Mesodermal cell (in vitro differentiated cells): ENCODE results near the gene GPD1L.

Experiments used
- H3K27ac ChIP-seq: 2 replicates; pipeline ENCODE4 v1.7.0; 2013; ENCODE audit warnings: mild to moderate bottlenecking, low read depth, low read length, moderate library complexity; ENCODE audit not compliant: severe bottlenecking
- H3K36me3 ChIP-seq: 2 replicates; pipeline ENCODE4 v1.7.1; 2013; ENCODE audit warnings: mild to moderate bottlenecking, low read length, moderate library complexity; ENCODE audit not compliant: control insufficient read depth, insufficient read depth
- H3K4me1 ChIP-seq: one replicate; pipeline ENCODE4 v1.7.1; 2013; ENCODE audit warnings: mild to moderate bottlenecking, low read length; ENCODE audit not compliant: insufficient read depth, control insufficient read depth, poor library complexity, severe bottlenecking
- H3K4me3 ChIP-seq: 2 replicates; pipeline ENCODE4 v1.7.0; 2013; ENCODE audit warnings: low read length, control low read depth, mild to moderate bottlenecking; ENCODE audit not compliant: insufficient read depth, poor library complexity, severe bottlenecking; ENCODE audit errors: extremely low read depth
- H3K9me3 ChIP-seq: 2 replicates; pipeline ENCODE4 v1.7.1; 2013; ENCODE audit warnings: mild to moderate bottlenecking, low read length, moderate library complexity; ENCODE audit not compliant: control insufficient read depth
- WGBS, 2 experiments: methylation state at CpG; one replicate each; pipeline ENCODE4 v1.1.5; 2013; ENCODE audit warnings: missing lambda C conversion rate in 2 of 2; ENCODE audit not compliant: insufficient coverage in 2 of 2; 5-methylcytosine and 5-hydroxymethylcytosine counted together

The GPD1L gene

GRCh38 chr3:32154205-32154579, 47.8 kb downstream of the GPD1L start:
- Histone ChIP-seq H3K27ac (no peak overlapping the region), H3K4me1 (no peaks in the 10 kb centered on the region), H3K4me3 (no peak overlapping the region), H3K9me3 (no peaks in the 10 kb centered on the region), H3K36me3 (no peaks in the 10 kb centered on the region)
- 91 to 94% methylated on average over 3 of the region's 3 CpGs for WGBS, 2 experiments

GRCh38 chr3:32155117-32155516, 48.7 kb downstream of the GPD1L start:
- Histone ChIP-seq H3K9me3 (no peaks in the 10 kb centered on the region), H3K4me3 (no peak overlapping the region), H3K36me3 (no peaks in the 10 kb centered on the region), H3K4me1 (no peaks in the 10 kb centered on the region), H3K27ac (no peak overlapping the region)
- 80 to 100% methylated on average over 2 of the region's 3 CpGs for WGBS, 2 experiments

GRCh38 chr3:32157600-32158264, 51.3 kb downstream of the GPD1L start:
- no peak overlapping the region for H3K27ac ChIP-seq
- no peak overlapping the region for H3K4me3 ChIP-seq
- H3K36me3 ChIP-seq, result no peaks in the 10 kb centered on the region
- 86 to 94% methylated on average over 4 to 5 of the region's 7 CpGs for WGBS, 2 experiments
- H3K4me1 ChIP-seq, result no peaks in the 10 kb centered on the region
- no peaks in the 10 kb centered on the region for H3K9me3 ChIP-seq

- H3K4me1 ChIP-seq, result no peaks in the 10 kb centered on the region
- 88% methylated on average over 2 of the region's 3 CpGs; no CpG with 5 or more reads in 1 of the 2 experiments for WGBS, 2 experiments
- H3K27ac ChIP-seq, result no peak overlapping the region
- no peaks in the 10 kb centered on the region for H3K36me3 ChIP-seq
- H3K9me3 ChIP-seq, result no peaks in the 10 kb centered on the region
- no peak overlapping the region for H3K4me3 ChIP-seq
These were observed 54.3 kb downstream of the GPD1L start for GRCh38 chr3:32160706-32161214.

- Histone ChIP-seq H3K27ac (no peak overlapping the region), H3K9me3 (peaks cover 6% of the 10 kb centered on the region), H3K36me3 (no peaks in the 10 kb centered on the region), H3K4me3 (no peak overlapping the region), H3K4me1 (no peaks in the 10 kb centered on the region)
- 100% methylated on average over 1 of the region's 1 CpG for WGBS, 2 experiments
These were observed 59.0 kb downstream of the GPD1L start for GRCh38 chr3:32165442-32165841.

GRCh38 chr3:32166654-32167053, 60.2 kb downstream of the GPD1L start:
- no peaks in the 10 kb centered on the region for H3K36me3 ChIP-seq
- 96 to 100% methylated on average over 1 to 4 of the region's 4 CpGs for WGBS, 2 experiments

GRCh38 chr3:32172420-32172819, 66.0 kb downstream of the GPD1L start:
- Histone ChIP-seq H3K4me1 (no peaks in the 10 kb centered on the region), H3K9me3 (peaks cover 20% of the 10 kb centered on the region), H3K27ac (no peak overlapping the region), H3K4me3 (no peak overlapping the region), H3K36me3 (no peaks in the 10 kb centered on the region)
- WGBS, 2 experiments, result no CpG with 5 or more reads among the region's 1 CpG

More at GRCh38 chr3:32166654-32167053, 60.2 kb downstream of the GPD1L start:
- Histone ChIP-seq H3K27ac (no peak overlapping the region), H3K4me3 (no peak overlapping the region), H3K9me3 (peaks cover 16% of the 10 kb centered on the region), H3K4me1 (no peaks in the 10 kb centered on the region)

- Histone ChIP-seq H3K9me3 (peaks cover 11% of the 10 kb centered on the region), H3K4me3 (no peak overlapping the region), H3K27ac (no peak overlapping the region), H3K4me1 (no peaks in the 10 kb centered on the region), H3K36me3 (no peaks in the 10 kb centered on the region)
- 15 to 50% methylated on average over 1 to 4 of the region's 7 CpGs for WGBS, 2 experiments
These were observed 69.3 kb downstream of the GPD1L start for GRCh38 chr3:32175607-32176197.

GRCh38 chr3:32176989-32177701, 70.7 kb downstream of the GPD1L start:
- 36 to 41% methylated on average over 7 to 9 of the region's 9 CpGs for WGBS, 2 experiments
- no peaks in the 10 kb centered on the region for H3K4me1 ChIP-seq
- no peaks in the 10 kb centered on the region for H3K9me3 ChIP-seq
- no peaks in the 10 kb centered on the region for H3K36me3 ChIP-seq
- H3K27ac ChIP-seq, result no peak overlapping the region
- H3K4me3 ChIP-seq, result no peak overlapping the region

GRCh38 chr3:32177702-32178198, 71.3 kb downstream of the GPD1L start:
- 24 to 60% methylated on average over 3 to 4 of the region's 5 CpGs for WGBS, 2 experiments

More at GRCh38 chr3:32177702-32178198, 71.3 kb downstream of the GPD1L start:
- H3K27ac ChIP-seq, result no peak overlapping the region
- H3K4me3 ChIP-seq, result no peak overlapping the region
- no peaks in the 10 kb centered on the region for H3K4me1 ChIP-seq
- H3K36me3 ChIP-seq, result no peaks in the 10 kb centered on the region
- H3K9me3 ChIP-seq, result no peaks in the 10 kb centered on the region
